Endothelial cell of hepatic sinusoid (primary cell): Measurements from ENCODE around the gene TENM3.

Source experiments
- in situ Hi-C: cut with HindIII; loops from 2 replicates; pipeline ENCODE4 v1.10.0; 2017; ENCODE audit warnings: low sequenced_read_pairs

TENM3 gene

DNA sequence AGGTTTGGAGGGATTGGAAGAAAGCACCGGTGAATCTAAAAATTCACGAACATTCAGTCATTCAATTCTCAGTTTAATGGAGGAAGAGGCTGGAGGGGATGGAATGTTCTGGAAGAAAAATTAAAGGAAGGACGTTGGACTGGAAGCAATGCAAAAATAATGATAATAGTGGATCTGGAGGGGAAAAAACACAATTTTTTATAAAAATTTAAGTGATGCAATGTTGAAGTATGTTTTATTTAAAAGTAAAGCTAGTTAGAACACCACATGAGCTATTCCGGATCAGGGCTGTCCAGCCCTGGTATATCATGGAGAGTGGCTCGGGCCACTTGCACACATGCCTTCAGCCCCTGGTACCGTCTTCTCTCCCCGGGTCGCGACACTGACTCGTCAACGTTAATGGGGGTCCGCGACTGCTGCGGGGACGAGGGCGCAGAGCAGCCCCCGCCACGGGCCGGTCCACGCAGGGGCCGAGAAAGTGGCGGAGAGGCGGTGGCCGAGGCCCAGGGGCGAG lies 204.6 kb downstream of the TENM3 start:
- in situ Hi-C loops: no loop called here

DNA sequence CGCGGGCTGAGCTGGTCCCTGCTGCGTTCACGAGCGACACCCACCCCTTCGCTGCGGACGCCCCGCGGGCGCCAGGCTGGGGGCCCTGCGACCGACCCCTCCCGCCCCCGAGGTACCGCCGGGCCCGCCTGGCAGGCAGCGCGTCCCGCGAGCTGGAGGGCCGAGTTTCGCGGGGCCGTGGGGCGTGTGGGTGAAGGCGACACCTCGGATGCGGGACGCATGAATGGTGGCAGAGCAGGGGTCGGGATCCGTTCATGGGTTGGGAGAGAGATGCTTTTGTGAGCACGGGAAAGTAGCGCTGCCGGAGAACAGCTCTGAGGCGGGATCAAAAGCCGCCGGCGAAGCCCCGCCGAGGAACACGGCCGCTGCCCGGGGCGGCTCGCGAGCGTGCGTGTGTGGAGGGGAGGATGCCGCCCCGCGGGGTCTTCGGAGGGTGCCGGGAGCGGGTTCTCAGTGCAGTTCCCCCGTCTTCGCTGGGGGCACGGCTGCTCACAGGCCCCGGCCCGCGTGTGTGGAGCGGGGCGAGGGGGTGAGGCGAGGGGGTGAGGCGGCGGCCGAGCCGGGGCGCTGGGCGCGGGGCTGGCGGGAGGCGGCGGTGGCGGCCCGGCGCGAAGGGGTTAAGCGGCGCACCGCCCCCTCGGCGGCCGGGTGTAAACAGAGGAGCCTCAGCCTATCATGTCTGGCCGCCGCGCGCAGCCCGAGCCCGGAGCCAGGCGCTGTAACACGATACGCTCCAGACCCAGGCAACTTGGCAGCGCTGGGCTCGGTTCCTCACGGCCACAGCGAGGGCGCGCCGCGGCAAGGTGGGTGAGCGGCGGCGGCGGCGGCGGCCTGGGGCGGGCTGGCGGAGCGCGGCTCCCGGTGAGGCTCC lies 205.3 kb downstream of the TENM3 start:
- in situ Hi-C loops: no loop called here

DNA sequence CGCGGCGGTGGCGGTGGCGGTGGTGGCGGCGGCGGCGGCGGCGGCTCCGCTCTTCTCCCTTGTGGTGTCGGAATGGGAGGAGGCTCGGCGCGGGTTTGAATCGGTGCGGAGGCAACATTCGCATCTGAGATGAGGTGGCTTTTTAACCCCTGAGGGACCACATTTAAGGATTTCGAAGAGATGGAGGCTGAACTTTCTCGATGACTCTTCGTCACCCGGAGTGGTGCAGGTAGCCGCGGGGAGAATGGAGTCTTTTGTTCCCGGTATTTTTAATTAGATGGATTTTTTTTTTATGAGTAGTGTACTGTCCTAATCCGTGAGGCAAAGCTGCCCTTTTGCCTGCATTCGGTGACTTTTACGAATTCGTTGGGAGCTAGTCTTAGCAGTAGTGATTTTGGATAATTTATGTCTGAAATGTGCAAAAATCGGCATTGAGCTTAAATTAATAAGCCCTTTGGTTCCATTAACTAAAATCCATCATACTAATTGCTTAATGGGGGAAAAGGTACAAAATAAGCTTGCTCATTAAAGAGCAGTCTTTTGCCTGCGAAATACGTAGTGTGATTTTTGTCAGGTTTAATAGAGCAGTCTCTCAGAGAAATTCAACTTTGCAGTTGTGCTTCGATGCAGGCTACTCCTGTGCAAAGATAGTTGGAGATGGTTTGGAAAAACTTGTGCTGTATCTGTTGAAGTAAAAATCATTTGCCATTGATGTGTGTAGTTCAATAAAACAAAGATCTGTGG lies 206.2 kb downstream of the TENM3 start:
- in situ Hi-C loops: no loop called here

GRCh38 chr4:182449930-182450439 lies 206.8 kb downstream of the TENM3 start:
- in situ Hi-C loops: loop anchor here (5.0 kb wide), 2 partner anchors 48 to 52 kb away; no protein-coding TSS in a partner anchor

- in situ Hi-C loops: loop anchor here (5.0 kb wide), 2 partner anchors 49 to 51 kb away; no protein-coding TSS in a partner anchor
Observed at GRCh38 chr4:182451441-182451840, 208.2 kb downstream of the TENM3 start.

DNA sequence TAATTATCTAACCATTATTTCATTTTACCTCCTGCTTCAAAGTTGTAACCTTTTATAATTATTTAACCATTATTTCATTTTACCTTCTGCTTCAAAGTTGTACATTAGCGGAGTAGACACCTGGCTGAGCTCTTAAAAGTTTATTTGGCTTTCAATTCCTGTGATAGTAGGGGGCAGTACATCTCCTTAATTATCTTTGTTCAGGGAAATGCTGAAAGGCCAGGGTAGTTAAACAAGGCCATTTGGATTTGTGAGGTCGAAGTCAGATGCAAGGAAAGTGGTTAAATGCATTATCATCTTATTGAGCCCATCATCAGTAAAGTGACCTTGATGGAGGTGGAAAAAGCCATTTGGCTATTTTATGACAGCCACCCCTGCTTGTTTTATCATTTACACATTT lies 210.6 kb downstream of the TENM3 start:
- in situ Hi-C loops: loop anchor here (5.0 kb wide), 2 partner anchors 48 to 52 kb away; no protein-coding TSS in a partner anchor

- in situ Hi-C loops: loop anchor here (5.0 kb wide), 2 partner anchors 48 to 52 kb away; no protein-coding TSS in a partner anchor
Observed at GRCh38 chr4:182454440-182455013, 211.3 kb downstream of the TENM3 start.

DNA sequence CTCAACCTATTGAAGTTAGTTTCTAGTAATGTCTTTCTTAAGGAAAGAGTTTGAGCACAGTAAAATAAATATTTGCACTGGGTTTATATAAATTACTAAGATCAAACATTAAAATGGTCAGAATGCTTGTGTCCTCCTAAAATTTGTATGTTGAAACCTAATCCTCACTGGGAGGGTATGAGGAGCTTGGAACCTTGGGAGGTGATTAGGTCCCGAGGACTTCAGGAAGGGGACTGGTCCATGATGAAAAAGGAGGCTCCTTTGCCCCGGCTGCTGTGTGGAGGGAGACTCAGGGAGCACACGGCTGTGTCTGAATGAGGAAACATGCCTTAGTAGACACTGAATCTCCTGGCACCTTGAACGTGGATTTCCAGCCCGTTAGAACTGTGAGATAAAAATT lies 221.9 kb downstream of the TENM3 start:
- in situ Hi-C loops: no loop called here

DNA sequence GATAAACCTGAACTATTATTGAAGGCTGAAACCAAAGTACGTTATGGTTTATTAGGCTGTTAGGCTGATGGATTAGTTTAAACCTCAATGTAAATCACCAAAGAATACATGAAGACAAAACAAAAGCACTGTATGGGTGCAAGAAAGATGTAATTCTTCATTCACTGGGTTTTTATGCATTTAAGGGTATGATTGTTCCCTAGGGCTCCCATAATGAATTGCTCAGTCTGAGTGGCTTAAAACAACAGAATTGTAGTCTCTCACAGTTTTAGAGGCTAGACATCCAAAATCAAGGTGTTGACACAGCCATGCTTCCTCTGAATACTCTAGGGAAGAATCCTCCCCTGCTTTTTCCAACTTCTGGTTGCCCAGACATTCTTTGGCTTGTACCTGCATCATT lies 222.8 kb downstream of the TENM3 start:
- in situ Hi-C loops: no loop called here

DNA sequence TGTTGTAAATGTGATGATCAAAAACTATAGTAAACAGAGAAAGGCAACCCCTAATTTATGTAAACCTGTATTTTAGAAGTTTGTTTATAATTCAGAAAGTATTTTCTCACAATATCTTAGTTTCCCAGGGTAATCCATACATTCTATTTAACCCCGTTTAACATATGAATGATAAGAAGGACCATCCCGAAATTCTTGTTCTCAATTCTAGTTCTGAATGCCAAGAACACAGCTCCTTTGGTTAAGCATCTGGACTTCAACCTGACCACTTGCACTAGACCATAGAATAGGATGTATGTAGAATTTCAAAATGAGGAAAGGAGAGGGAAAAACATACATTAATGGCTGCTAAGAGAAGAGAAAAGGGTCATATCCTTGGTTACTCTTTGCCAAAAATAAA lies 227.0 kb downstream of the TENM3 start:
- in situ Hi-C loops: no loop called here

- in situ Hi-C loops: no loop called here
Observed at GRCh38 chr4:182475539-182475938, 232.3 kb downstream of the TENM3 start.

DNA sequence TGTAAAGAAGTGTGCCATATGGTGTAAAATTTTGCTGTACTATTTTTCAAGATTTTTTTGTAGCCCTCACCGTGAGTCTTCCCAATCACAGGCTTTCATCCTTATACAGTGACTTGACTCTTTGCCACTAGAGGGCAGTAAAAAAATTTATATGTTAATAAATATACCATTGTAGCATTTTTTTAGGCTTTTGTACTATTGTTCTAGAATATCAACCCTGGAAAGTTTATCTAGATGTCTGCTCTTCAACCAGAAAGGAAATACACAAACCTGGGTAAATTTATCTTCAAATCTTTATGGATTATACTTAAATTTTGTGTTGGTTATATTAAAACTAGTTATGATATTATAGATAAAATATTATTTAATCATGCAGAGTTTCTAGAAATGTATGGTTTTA lies 235.3 kb downstream of the TENM3 start:
- in situ Hi-C loops: no loop called here

DNA sequence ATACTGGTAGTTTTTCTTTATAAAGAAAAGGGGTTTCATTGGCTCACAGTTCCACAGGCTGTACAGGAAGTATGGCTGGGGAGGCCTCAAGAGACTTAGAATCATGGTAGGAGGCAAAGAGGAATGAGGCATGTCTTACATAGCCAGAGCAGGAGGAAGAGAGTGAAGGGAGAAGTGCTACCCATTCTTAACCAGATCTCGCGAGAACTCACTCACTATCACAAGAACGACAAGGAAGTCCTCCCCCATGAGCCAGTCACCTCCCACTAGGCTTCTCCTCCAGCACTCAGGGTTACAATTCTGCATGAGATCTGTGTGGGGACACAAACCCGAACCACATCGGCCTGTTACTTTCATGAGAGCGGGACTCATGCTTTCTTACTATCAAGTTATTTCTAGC lies 240.5 kb downstream of the TENM3 start:
- in situ Hi-C loops: no loop called here

DNA sequence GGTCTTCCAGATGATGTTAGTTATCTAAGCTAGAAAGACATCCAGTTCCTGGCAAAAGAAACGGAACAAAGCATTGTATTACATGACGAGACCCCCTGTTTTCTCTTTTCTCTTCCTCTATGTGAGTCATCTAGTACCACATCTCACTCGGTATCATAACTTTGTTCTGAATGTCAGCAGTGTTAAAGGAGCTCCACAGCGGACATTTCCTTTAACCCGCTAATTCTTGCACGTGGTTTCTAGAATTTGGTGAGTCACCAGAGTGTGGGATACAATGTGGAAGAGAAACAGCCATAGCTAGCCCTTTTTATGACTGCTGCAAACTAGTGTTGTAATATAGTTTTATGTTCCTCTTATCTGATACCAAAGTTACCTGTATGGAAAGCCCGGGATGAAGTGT lies 243.7 kb downstream of the TENM3 start:
- in situ Hi-C loops: no loop called here

DNA sequence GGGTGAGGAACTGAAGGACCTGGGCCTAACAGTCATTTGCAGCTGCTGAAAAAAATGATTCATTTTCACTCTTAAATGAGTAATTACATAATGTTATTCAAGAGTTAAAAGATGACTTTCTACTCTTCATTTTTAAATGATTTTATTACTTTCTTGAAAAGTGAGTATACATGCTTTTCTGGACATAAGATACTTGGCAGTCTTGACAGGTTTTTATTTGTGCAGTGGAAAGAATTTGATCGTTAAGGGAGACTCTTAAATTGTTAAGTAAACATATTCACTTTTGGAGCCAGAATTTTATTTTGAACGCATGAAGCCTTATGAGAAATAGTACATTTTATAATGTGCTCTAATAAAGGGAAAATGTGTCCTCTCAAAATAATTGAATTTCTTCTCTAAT lies 245.7 kb downstream of the TENM3 start:
- in situ Hi-C loops: no loop called here

- in situ Hi-C loops: no loop called here
Observed at GRCh38 chr4:182489607-182490006, 246.4 kb downstream of the TENM3 start.

DNA sequence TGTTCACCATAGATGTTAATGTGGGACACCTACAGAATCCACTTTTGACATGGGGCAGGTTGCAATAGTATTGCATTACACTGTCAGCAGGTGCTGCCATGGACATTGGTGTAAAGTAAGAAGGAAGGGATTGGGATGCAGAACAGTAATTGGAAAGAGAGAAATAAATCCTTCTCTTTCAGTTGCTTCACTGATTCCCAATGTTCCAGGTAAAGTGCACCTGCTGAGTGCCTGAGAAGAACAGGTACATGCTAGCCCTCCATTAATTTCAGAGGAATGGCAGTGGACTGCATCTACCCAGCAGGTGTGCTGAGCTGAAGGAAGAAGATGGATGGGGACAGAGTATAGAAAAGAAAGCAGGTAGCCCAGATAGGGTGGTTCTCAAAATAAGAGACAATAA lies 248.5 kb downstream of the TENM3 start:
- in situ Hi-C loops: no loop called here

DNA sequence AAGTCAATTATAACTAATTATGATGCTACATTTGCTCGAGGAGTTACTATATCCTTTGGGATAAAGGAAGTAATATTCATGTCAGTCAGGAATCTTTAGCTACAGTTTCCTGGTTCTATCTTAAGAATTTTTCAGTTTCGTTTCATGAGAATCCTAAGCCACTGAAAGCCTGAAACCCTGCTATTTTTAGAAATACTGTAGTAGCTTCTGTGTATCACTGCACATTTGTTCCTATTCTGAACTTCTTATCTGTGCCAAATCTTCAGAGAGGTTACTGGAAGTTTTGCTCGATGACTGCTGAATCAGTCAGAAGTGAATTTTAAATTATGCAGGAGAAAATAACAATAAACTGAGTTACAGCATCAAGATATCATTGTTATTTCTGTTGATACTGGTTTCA lies 249.2 kb downstream of the TENM3 start:
- in situ Hi-C loops: no loop called here

DNA sequence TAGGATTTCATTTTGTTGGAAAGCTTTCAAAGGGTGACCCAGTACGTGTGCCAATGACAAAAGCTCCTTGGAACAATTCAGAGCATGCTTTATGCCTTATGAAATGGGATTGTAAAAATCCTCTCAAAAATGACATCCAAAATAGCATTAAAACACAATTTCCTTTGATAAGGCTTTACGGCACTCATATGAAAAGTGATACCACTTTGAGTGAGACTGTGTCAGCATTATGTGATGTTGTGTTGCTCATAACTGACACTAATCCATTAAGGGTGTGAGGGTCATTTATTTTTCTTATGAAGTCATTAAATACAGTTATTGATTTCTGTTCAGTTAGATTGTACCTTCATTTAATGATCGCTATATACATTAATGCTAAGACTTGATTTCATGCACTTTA lies 250.2 kb downstream of the TENM3 start:
- in situ Hi-C loops: no loop called here

DNA sequence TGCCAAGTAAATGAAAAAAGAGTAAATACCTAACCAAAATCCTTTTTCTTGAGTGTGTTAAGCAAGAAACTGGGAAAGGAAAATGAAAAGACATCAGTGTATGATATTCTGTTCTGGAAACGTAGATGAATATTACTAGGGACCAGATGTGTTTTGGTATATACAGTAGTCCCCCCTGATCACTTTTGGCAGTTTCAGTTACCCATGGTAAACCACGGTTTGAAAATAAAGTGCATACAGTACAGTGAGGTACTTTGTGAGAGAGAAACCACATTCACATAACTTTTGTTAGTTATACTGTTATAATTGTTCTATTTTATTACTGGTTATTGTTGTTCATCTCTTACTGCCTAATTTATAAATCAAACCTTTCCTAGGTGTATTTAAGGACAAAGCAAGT lies 250.9 kb downstream of the TENM3 start:
- in situ Hi-C loops: no loop called here

DNA sequence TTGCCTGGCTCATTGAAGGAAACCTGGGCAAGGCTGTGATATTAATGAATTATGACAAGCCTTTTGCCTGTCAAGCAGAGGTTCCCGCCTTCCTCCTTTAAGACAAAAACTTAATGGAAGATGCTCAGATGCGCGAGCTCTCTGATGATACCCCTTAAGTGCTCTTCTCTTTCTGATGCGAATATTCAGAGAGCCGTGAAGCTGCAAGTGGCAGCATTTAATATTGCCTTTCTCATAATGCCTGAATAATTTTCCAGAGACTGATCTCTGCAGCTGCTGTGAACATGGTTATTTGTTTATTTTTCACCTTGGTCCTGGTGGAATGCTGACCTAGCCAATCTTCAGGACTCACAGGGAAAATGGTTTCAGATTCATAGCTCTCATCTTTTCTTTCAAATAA lies 251.8 kb downstream of the TENM3 start:
- in situ Hi-C loops: no loop called here
